OCI-LY7 (cell line): Measurements from ENCODE around the gene SOD1. TPM values are rescaled to one million over a fixed set of nuclear protein-coding genes. Genes with fewer than 3 reads are reported as not detected.

Experiments
- BruUV-seq: library from RNA; stranded (reverse); fragments of 400-500 nt; replicated peaks from 2 replicates; lab custom pipeline; 2021; lab: Mats Ljungman, UMichigan
- CTCF ChIA-PET: fragments of 300-600 bp; sonication (Branson Sonifier 250); formaldehyde crosslinking; loops from one replicate; lab custom pipeline; 2022; ENCODE audit warnings: antibody characterized with exemption; ENCODE audit not compliant: unreplicated experiment; lab: Charles Lee
- POLR2A ChIA-PET: fragments of 300-600 bp; sonication (Branson Sonifier 250); formaldehyde crosslinking; loops from one replicate; lab custom pipeline; 2022; ENCODE audit warnings: antibody characterized with exemption; lab: Charles Lee
- DNase-seq: peaks from one replicate; pipeline ENCODE4 v3.0.0-alpha.2; 2015; ENCODE audit warnings: low spot score
- H2AFZ ChIP-seq: fragments of 200-600 bp; sonication (generic), shearing (Covaris generic); 2 replicates; pipeline ENCODE4 v1.6.1; 2014; ENCODE audit warnings: mild to moderate bottlenecking, antibody characterized with exemption, low read length, moderate library complexity
- H3K27ac ChIP-seq: fragments of 200-600 bp; sonication (generic); 2 replicates; pipeline ENCODE4 v1.5.1; 2014; ENCODE audit warnings: mixed run types, low read depth, mild to moderate bottlenecking, moderate library complexity, low read length, inconsistent platforms; ENCODE audit not compliant: poor library complexity, severe bottlenecking
- H3K36me3 ChIP-seq: fragments of 200-600 bp; sonication (generic); 2 replicates; pipeline ENCODE4 v1.6.1; 2014; ENCODE audit warnings: mild to moderate bottlenecking, antibody characterized with exemption, low read length, moderate library complexity, mixed read lengths; ENCODE audit not compliant: insufficient read depth
- H3K4me1 ChIP-seq: fragments of 200-600 bp; sonication (generic); 2 replicates; pipeline ENCODE4 v1.5.1; 2014; ENCODE audit warnings: mild to moderate bottlenecking, low read length; ENCODE audit not compliant: insufficient read depth, poor library complexity, severe bottlenecking
- H3K4me2 ChIP-seq: fragments of 200-600 bp; sonication (generic); 2 replicates; pipeline ENCODE4 v1.6.1; 2014; ENCODE audit warnings: mild to moderate bottlenecking, low read length
- H3K4me3 ChIP-seq: fragments of 200-600 bp; sonication (generic); 2 replicates; pipeline ENCODE4 v1.5.1; 2014; ENCODE audit warnings: mild to moderate bottlenecking, low read depth, low read length; ENCODE audit not compliant: poor library complexity, severe bottlenecking
- H3K79me2 ChIP-seq: fragments of 200-600 bp; sonication (generic); 2 replicates; pipeline ENCODE4 v1.6.1; 2016; ENCODE audit warnings: low read depth, mild to moderate bottlenecking, low read length, moderate library complexity, mixed read lengths; ENCODE audit not compliant: insufficient read depth
- H3K9me2 ChIP-seq: fragments of 200-600 bp; sonication (generic); 2 replicates; pipeline ENCODE4 v1.6.1; 2016; ENCODE audit warnings: mild to moderate bottlenecking, low read length, mixed read lengths; ENCODE audit not compliant: insufficient read depth
- H3K9me3 ChIP-seq: fragments of 200-600 bp; sonication (generic); 2 replicates; pipeline ENCODE4 v1.6.1; 2014; ENCODE audit warnings: mild to moderate bottlenecking, mixed run types, low read length, mixed read lengths
- H4K20me1 ChIP-seq: fragments of 200-600 bp; sonication (generic); 2 replicates; pipeline ENCODE4 v1.6.1; 2014; ENCODE audit warnings: mild to moderate bottlenecking, antibody characterized with exemption, low read length, moderate library complexity, mixed read lengths; ENCODE audit not compliant: insufficient read depth
- CTCF ChIP-seq: fragments of 200-600 bp; sonication (generic); conservative IDR thresholded peaks from 2 replicates; pipeline ENCODE4 v1.5.1; 2014; ENCODE audit warnings: mild to moderate bottlenecking, antibody characterized with exemption, low read length, moderate library complexity, mixed read lengths
- EZH2phosphoT487 ChIP-seq: fragments of 200-600 bp; sonication (generic); IDR thresholded peaks from 2 replicates; pipeline ENCODE4 v1.6.1; 2018; ENCODE audit warnings: low read depth, borderline replicate concordance, mild to moderate bottlenecking, mixed run types, antibody characterized with exemption, low read length, moderate library complexity, mixed read lengths
- intact Hi-C: fragments of 100-400 bp; cut with micrococcal nuclease; formaldehyde crosslinking; loops from one replicate; pipeline ENCODE4 v1.10.0; 2022; ENCODE audit not compliant: unreplicated experiment
- total RNA-seq, 2 experiments: library from RNA; depleted of rRNA in 1 of 2; stranded (reverse); fragments of >200 nt in 1 of 2; shearing (Covaris generic) in 1 of 2; gene quantifications; 2 replicates each; pipeline ENCODE4 v1.2.3, GENCODE V29; 2014 to 2022

The SOD1 gene
- total RNA-seq, 2 experiments from 2014 or later: 229 to 307 TPM

DNA sequence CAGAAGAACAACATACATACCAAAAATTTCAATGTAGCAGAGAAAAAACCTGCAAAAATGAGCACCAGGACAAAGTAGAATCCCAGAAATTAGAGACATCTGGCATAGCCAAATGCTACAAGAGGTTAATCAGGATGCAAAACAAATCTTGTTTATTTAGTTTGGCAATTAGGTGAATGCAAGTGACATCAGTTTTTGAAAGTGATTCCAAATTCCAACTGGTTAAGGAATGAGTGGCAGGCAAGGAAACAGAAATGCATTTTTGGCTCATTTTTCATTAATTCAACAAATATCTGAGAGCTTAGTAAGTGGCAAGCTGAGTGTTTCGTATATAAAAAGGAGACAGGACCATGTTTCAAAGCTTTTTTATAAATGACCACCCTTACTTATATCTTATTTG lies 51.1 kb downstream of the SOD1 start:
- peaks cover 100% of the 10 kb centered on the region for H3K79me2 ChIP-seq
- ChIA-PET CTCF (no interaction called here), POLR2A (interaction anchor here (0.6 to 1.8 kb wide), 2 partner anchors 15 to 66 kb away, joined by 5 to 8 read pairs; no protein-coding TSS in a partner anchor)
- H3K4me2 ChIP-seq: no peak overlapping the region
- H3K9me2 ChIP-seq: no peaks in the 10 kb centered on the region
- H3K4me1 ChIP-seq: peaks cover 25% of the 10 kb centered on the region
- no peak for TF ChIP-seq CTCF
- no peaks in the 10 kb centered on the region for H3K9me3 ChIP-seq
- peaks cover 56% of the 10 kb centered on the region for H3K36me3 ChIP-seq
- H3K4me3 ChIP-seq: no peak overlapping the region
- no peak overlapping the region for H2AFZ ChIP-seq
- no peak for DNase-seq
- intact Hi-C loops: no loop called here
- H3K27ac ChIP-seq: no peak overlapping the region
- peaks cover 55% of the 10 kb centered on the region for H4K20me1 ChIP-seq
- no TSS peak for BruUV-seq

DNA sequence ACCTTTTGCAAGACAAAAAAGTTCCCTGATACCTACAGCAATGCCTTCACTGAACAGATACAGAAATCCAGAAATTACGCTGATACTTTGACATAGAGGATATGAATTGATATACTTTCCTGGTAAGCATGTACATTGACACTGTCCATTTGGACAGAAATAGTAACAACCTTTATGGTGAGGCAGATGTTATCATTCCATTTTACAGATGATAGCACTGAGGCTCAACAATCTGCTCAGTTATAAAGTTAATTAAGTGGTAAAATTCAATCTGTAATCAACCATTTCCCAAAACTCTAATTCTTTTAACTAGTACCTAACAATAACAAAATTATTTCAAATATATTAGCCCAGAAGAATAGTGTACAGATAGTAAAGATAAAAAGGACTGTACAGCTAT lies 51.8 kb downstream of the SOD1 start:
- Histone ChIP-seq H4K20me1 (peaks cover 62% of the 10 kb centered on the region), H2AFZ (no peak overlapping the region), H3K36me3 (peaks cover 50% of the 10 kb centered on the region), H3K4me2 (no peak overlapping the region), H3K9me3 (no peaks in the 10 kb centered on the region), H3K27ac (no peak overlapping the region), H3K9me2 (no peaks in the 10 kb centered on the region), H3K4me3 (no peak overlapping the region), H3K79me2 (peaks cover 100% of the 10 kb centered on the region), H3K4me1 (peaks cover 32% of the 10 kb centered on the region)
- no peak for DNase-seq
- ChIA-PET POLR2A (interaction anchor here (0.6 to 0.7 kb wide), 2 partner anchors 65 to 667 kb away, joined by 4 to 5 read pairs; no protein-coding TSS in a partner anchor), CTCF (no interaction called here)
- TF ChIP-seq CTCF (no peak), EZH2phosphoT487 (no peak)
- no TSS peak for BruUV-seq
- intact Hi-C loops: no loop called here

DNA sequence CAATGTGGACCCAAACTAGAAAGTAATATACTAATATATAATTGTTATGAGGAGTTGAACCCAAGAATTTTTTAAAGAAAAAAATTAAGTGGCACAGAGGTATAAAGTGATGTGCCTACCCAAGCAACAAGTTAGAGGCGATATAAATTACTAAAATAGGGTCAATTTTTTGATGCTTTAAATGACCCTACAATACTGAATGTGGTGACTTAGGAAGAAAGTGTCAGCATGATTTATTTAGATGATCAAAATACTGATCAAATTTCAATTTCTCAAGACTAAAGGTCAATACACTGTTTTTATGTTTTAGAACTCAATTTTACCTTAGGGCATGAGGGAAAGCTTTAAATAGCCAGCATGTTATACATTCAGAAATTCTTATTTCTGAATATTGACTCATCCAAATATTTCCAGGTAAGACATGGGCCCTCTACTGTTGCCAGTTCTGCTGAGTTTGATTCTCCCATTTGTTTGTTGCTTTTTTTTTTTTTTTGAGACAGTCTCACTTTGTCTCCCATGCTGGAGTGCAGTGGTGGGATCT lies 52.3 kb downstream of the SOD1 start:
- TF ChIP-seq EZH2phosphoT487 (no peak), CTCF (no peak)
- no peak overlapping the region for H3K4me3 ChIP-seq
- H3K79me2 ChIP-seq: peaks cover 100% of the 10 kb centered on the region
- H3K9me2 ChIP-seq: no peaks in the 10 kb centered on the region
- H3K4me1 ChIP-seq: peaks cover 37% of the 10 kb centered on the region
- intact Hi-C loops: no loop called here
- BruUV-seq: no TSS peak
- DNase-seq: no peak
- H3K27ac ChIP-seq: no peak overlapping the region
- no peaks in the 10 kb centered on the region for H3K9me3 ChIP-seq
- H4K20me1 ChIP-seq: peaks cover 64% of the 10 kb centered on the region
- ChIA-PET CTCF (no interaction called here), POLR2A (interaction anchor here (0.6 to 0.7 kb wide), 2 partner anchors 192 to 667 kb away, joined by 3 to 4 read pairs; no protein-coding TSS in a partner anchor)
- no peak overlapping the region for H2AFZ ChIP-seq
- peaks cover 45% of the 10 kb centered on the region for H3K36me3 ChIP-seq
- H3K4me2 ChIP-seq: no peak overlapping the region
